GM21447 (cell line): Measurements from ENCODE around the gene DDHD1.
"Not testable (repeated sequence)": the region's sequence is repeated elsewhere in the genome, so short reads cannot be mapped to it uniquely, and the experiment has no call there.

ENCODE experiments used
- ATAC-seq: cut with Tn5 transposase; IDR thresholded peaks from one replicate; pipeline ENCODE4 v1.9.1; 2021; ENCODE audit not compliant: unreplicated experiment

DDHD1 gene

DNA sequence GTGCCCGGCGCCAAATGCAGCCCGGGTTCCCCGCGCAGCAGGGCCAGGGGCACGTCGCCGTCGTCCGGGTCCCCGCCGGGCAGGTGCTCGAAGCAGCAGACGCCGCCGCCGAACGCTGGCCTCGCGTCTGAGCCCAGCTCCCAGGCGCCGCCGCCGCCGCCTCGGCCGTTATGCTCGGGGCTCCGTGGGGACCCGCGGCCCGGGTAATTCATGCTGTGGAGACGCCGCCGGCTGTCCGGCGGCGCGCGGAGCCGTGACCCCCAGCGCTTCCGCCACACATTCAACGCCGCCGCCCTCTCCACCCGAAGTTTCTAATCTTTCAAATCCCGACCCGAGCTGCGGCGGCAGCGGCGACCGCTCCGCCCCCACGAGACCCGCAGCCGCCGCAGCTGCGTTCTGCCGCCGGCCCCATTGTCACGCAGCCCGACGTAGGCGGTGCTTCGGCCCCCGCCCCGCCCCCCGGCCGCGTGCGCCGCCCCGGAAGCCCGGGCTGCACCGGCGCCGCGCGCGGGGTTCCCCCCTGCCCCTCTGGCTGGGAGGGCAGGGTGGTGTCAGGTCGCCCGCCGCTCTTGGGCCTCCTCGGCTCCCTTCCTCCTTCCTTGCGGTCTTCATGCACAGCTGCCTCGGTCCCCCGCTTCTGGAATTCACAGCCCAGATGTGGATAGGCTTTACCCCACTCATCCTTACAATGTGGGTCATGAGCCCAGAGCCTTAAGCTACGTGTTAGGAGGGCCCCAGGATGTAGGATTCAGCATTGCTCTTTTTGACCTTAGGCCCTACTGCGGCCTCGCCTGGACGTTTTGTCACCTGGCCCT lies at the start of gene DDHD1:
Gene DDHD1, minus strand, starts transcription at position 437 of the 815 bp plus-strand sequence. Its CDS starts 225 bp downstream, at position 212.
- ATAC-seq = peak; percentile 57

DNA sequence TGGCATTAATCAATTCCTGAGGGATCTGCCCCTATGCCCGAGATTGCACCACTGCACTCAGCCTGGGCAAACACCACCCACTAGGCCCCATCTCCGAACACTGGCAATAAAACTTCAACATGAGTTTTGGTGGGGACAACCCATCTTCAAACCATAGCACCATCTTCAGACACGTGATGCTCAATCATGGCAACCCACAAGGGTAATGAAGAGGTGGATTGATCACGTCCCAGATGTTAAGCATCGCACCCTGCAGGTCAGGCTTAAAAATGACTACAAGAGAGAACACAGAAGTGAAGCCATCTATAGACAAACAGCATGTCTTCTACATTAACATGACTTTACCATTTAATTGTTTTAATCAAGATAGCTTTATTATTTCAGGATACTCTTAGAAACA lies 42.8 kb upstream of the DDHD1 start:
- ATAC-seq = no peak

DNA sequence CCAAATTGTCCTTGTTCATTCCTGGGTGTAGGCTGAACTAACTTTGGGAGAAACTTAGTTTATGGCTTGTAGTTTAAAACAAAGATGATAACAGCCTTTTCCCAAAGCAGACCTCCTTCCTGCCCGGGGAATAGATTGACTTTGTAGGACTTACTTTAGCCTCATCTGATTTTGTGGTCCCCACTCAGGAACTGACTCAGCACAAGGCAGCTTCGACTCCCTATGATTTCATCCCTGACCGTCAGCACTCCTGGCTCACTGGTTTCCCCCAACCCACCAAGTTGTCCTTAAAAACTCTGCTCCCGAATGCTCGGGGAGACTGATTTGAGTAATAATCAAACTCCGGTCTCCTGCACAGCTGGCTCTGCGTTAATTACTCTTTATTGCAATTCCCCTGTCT lies 40.1 kb upstream of the DDHD1 start:
- no peak for ATAC-seq

DNA sequence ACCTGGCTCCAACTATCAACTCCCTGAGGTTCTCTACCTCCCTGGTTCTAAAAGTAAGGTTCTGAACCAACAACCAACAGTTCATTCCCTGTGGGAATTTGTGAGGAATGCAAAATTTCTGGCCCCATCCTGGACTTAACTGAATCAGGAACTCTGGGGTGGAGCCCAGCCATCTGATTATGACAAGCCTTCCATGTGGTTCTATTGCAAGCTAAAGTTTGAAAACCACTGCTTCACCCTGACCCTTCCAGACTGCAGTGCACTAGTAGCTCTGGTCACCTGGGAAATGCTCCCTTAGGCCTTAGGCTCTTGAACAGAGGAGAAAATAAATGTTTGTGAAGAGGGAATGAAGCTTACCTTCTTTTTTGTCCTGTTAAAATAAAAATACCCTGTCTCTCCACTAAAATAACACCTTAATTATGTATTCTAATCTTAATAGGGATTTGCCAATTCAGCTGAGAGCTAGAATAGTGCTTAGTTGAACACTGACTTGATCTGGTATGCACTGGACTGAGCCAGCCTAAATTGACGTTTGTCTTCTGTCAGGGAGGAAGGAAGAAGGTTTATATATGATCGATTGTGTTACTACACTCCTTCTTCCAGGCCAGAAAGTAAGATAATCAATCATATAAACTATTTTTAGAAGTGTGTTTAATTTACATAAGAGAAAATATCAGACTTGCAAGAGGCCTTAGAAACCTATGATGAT lies 39.1 kb upstream of the DDHD1 start:
- ATAC-seq = no peak

DNA sequence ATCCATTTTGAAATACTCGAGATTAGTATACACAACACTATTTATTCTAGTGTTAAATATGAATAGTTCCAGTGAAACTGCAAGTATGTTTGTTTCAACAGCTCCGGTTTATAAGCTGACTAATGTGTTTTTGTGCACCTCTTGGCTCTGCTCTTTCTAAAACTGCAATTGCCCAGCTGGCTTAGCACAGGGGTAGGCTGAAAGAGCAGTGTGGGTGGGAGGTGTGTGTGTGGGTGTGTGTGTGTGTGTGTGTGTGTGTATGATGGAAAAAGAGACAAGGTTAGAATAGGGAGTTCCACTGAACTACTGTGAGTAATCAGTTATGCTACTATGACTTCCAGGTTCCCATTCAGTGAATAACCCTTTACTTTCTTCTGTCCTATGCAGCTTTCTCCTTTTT lies 37.8 kb upstream of the DDHD1 start:
- ATAC-seq = no peak

DNA sequence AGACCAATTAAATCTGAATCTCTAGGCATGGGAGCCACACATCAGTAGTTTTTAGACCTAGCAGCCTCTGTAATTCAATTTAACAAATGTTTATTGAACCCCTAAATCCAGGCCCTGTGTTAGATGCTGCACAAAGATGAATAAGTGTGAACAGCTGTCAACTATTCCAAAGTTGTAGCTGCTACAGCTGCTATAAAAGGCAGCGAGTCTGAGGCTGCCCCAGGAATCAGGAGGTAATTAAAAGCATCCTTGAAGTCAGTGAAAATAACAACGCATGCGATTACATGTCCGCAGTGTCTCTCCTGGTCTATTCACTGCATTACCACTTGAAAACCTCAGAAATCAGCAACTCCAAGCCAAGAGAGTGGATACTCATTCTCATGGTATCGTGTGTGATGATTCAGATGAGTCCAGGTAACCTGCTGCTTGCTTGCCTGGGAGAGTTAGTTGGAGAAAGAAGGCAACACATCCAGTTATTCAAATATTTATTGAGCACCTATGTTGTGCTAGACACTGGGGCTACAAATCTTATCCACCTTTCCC lies 34.9 kb upstream of the DDHD1 start:
- ATAC-seq = no peak

DNA sequence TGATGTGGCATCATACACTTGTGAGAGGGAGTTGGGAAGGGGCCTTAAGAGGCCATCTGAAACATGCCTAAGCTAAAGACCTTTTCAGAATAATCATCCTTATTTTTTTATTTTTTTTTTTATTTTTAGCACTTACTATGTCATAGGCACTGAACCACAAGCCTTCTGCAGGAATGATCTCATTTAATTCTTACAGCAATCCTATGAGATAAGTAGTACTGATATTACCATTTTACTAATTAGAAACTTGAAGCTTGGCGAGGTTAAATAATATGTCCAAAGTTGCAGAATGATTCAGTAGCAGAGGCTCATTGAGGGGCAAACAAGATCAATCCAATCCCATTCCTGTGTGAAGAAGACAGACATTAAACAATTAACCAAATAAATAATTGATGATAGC lies 33.4 kb upstream of the DDHD1 start:
- no peak for ATAC-seq

DNA sequence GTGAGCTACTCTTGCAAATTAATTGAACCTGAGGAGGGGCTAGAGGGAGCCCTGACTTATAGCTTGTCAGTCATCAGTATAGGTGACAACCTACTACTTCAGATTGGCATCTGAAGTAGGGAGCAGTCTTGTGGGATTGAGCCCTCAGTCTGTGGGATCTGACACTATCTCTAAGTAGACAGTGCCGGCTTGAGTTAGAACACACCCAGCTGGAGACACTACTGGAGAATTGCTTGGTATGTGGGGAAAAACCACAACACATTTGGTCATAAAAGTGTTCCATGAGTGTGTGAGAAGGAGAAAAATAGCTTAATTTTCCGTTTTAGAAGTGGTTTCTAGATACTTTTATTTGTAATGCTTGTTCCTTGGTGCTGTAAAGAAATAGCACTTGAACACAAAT lies 30.5 kb upstream of the DDHD1 start:
- no peak for ATAC-seq

DNA sequence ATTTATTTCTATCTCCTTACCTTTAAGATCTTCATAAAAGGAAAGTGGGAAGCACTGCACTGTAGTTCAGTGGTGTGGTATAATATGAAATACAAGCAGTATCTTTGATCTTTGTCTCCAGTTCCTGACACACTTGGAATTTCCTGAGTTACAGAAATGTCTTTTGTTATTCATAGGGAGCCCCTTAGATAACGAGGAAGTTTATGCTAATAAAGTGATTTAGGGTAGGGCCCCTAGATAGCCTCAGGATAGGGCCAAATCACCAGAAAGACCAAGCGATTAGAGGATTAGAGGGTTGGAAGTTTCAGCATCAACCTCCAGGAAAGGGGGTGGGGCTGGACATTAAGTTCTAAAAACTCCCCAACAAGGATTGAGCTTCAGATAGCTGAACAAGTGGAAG lies 29.9 kb upstream of the DDHD1 start:
- ATAC-seq = no peak

DNA sequence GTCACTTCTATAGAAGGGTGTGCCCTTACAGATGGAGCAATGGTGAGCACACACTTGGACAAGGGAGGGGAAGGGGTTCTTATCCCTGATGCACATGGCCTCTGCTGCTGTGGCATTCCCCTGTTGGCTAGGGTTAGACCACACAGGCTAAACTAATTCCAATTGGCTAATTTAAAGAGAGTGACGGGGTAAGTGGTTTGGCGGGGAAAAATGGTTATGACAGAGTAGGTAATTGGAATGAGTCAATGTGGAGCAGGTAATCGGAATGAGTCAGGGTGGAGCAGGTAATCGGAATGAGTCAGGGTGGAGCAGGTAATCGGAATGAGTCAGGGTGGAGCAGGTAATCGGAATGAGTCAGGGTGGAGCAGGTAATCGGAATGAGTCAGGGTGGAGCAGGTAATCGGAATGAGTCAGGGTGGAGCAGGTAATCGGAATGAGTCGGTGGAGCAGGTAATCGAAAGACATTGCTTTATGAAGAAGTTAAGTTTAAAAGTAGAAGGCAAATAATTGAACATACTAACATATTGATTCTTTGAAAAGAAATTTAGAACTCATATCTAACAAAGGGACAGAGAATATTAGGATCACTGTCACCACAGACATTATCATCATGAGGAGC lies 28.4 kb upstream of the DDHD1 start:
- ATAC-seq = not testable (repeated sequence)

DNA sequence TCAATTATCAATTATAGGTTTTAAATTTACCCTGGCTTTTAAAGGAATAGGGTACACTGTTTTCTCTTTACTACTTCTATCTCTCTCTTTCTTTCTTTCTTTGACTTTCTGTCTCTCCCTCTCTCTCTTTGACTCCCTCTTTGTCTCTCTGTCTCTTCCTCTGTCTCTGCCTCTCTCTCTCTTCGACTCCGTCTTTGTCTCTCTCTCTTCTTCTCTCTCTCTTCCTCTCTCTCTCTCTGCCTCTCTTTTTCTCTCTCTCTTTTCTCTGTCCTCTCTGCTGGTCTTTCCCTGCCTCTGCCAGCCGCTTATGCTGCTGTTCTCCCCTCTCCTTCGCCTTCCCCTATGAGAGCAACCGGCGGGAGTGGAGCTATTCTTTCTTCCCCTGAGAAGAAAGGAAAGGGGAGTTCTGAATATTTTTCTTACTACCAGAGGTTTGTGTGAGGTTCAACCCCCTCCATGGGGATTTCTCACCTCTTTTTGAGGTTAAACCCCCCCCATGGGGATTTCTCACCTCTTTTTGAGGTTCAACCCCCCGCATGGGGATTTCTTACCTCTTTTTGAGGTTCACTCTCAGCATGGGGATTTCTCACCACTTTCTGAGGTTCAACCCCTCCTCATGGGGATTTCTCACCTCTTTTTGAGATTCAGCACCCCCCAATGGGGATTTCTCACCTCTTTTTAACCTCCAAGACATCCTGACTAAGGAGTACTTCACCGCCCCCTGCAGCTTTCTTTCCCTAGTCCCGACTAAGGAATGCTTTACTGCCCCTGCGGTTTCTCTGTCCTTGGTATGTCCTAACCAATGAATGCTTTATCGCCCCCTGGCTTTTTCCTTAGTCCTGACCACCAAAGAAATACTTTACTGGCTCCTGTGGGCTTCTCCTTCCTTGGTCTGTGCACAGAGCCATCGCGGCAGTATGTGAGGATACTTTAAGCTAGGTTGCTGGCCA lies 27.4 kb upstream of the DDHD1 start:
- peak; percentile 51 for ATAC-seq

DNA sequence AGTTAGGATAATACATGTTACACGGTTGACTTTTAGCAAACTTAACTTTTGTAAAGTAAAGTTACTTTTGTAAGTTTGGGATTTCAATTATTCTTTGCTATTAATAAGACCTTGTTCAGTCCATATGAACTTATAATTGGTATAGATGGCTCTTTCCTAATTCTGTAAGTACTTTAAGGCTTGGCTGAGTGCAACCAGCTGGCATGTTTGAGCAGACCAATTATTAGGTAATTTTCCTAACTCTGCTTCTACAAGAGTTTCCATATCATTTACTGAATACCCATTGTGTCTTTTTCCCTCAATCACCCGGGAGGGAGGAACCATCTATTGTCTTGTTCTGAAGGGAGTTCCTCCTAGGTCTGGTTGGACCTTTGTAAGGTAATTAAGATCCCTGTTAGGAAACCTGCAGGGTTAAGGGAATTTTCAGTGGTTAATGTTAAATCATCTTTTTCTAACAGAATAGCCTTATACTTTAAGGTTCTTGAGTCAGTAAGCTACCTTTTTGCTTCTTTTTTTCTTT lies 26.4 kb upstream of the DDHD1 start:
- ATAC-seq = not testable (repeated sequence)

DNA sequence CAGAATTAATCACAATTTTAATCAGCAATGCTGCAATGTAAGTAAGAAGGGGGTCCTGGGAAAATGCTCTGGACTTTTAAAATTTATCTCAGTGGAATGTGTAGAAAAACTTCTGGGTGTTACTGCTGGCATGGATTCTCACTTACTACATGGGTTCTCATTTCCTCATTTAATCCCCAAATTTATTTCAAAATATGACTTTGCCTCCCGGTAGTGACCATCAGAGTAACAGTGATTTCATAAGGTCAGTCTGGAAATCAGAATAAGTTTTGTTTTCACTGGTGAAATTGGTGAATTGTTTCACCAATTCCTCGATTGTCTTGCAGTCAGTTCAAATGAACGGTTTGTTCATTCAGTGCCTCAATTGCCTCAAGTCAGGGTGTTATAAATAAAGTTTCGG lies 22.3 kb upstream of the DDHD1 start:
- ATAC-seq = no peak

DNA sequence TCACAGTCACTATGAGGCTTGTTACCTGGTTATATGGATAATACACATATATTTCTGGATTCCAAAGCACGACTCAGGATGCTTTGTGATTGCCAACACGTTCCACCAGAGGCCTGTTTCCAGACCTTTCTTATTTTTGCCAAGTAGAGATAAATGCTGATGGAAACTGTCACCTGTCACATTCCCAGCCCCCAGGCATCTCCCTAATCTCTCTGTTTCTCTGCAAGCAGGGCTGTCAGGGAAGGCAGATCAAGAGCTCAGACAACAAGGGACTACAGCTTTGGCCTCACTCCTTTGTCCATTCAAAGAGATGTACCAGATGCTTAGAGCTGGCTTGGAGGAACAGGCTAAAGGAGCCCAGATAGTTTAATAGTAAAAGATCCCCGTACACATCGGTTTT lies 21.8 kb upstream of the DDHD1 start:
- no peak for ATAC-seq

DNA sequence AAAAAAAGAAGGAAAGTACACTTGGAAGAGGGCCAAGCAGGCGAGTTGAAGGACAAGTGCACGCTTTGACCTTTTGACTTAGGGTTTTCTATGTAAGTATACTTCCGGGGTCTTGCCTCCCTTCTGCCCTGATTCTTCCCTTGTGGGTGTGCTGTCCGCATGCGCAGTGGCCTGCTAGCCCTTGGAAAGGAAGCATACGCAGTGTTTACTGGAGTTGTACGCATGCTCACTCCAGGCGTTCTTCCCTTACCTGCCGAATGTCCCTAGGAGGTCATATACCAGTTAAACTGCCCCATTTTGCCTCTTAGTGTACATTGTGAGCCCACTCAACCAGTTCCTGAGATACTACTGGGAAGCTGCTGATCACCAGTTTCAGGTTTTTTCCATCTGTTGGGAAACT lies 15.7 kb upstream of the DDHD1 start:
- ATAC-seq = no peak

DNA sequence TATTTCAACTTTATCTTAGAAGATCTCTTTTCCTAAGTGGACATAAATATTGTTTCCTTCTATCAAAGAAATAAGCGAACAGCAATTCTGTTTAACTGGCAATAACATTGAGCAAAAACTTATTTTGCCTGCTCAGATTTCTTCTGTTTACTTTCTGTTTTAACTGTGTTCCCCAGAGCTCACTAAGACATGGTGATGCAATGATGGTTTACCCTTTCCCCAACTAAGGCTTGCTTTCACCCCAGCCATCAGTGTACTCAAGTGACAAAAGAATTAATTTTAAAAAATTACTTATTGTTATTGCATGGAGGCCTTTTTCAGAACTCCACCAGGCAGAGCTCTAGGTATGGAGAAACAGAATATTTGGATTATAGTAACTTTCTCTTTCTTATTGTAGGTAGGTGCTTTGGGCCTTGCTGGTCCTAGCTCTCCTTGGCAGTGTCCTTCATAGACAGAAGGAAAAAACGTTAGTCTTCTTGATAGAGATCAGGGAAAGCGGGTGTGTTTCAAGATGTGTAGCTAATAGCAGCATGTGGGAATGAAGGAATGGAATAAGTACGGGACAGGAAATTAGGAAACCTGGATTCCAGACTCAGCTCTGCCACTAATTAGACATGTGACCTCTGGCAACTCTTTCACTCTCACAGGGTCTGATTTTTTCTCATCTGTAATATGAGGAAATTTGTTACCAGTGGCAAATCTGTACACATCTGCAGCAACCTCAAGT lies 14.6 kb upstream of the DDHD1 start:
- no peak for ATAC-seq

DNA sequence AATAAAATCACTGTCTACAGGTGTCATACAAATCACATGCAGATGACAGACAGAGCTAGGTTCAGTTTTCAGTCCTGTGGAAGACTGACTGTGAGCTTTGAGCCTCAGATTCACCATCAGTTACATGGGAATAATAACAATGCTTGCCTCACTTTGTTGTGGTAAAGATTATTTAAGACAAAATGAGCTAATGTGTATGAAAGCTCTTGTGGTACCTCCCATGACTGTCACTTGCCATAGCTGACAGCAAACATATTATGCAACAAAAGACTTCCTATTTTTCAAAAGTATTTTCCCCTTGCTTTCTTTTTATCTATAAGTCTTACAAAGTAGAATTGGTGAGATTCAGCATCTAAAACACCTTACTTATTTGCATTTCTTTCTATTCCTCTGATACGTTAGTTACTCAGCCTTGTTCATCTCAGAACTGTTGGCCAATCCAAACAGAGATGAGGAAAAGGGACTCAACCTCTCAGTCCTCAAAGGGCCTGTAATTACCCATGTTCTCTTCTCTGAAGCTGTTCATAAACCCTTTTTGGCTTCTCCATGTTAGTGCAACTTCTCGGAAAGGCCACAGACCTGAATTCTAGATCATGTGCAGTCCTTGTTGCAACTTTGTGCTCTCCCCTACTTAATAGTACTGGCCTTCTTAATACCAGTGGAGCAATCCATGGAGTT lies 8.8 kb upstream of the DDHD1 start:
- ATAC-seq = no peak

DNA sequence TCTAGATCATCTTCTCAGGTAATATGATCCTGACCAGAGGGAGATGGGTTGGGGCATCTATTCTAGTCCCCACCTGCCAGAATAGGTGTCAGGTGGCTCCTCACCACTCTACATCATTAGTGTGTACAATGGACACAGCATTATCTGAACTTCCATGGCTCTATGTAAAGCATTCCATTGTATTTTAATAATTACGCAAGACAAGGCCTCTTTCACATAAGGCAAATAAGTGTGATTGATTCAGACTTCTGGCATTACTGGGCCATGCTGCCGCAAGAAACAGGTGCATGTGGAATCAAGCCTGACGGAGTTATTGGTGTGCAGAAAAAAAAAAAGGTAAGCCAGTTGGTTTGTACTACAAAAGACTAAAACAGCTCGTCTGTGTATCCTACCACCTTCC lies 3.1 kb upstream of the DDHD1 start:
- ATAC-seq = no peak

DNA sequence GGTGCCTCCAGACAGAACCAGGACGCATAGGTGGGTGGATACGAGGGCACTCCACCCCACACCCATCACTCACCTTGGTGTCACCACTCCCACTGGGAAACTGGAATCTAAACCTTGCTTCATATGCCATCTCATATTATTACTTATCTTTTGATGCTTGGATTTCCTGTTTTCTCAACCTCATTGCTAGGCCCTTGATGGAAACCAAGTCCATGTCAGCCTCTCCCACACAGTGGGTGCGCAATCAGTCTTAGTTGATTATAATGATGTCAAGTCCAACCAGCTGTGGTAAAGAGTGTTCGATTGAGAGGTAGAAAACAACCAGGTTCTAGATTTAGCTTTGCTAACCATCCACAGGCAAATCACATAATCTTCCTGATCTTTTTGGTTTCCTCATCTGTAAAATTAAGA lies 584 bp upstream of the DDHD1 start:
- ATAC-seq = no peak
